ENCODE results near the gene WEE2. TPM values are rescaled to one million over a fixed set of nuclear protein-coding genes. Genes with fewer than 3 reads are reported as not detected.

Gene WEE2
- not detected for total RNA-seq

- H3K9me3 ChIP-seq, result no peaks in the 10 kb centered on the region
- H3K36me3 ChIP-seq, result no peaks in the 10 kb centered on the region
- no peaks in the 10 kb centered on the region for H3K27me3 ChIP-seq
- DNase-seq, result no peak
- TF ChIP-seq CTCF (IDR thresholded peaks at IDR 0.05) (no peak), POLR2A (IDR thresholded peaks at IDR 0.05) (no peak)
- peaks cover 0 to 9% (median 0%) of the 10 kb centered on the region in 4 donors for H3K4me1 ChIP-seq
- no peak within 1 kb of the TSS for H3K4me3 ChIP-seq
- no peak within 1 kb of the TSS for H3K27ac ChIP-seq
These were observed at the start of gene WEE2 for GRCh38 chr7:141708351-141708750. TSS of gene WEE2 (plus strand) at chr7:141708353. CDS start at chr7:141708759, 406 bp downstream.

- Histone ChIP-seq H3K27me3 (no peaks in the 10 kb centered on the region), H3K9me3 (no peaks in the 10 kb centered on the region), H3K4me1 (peaks cover 0 to 15% (median 4%) of the 10 kb centered on the region in 4 donors), H3K36me3 (peaks cover 0 to 24% (median 0%) of the 10 kb centered on the region in 3 donors), H3K4me3 (no peak overlapping the region), H3K27ac (no peak overlapping the region)
- no peak for TF ChIP-seq POLR2A (IDR thresholded peaks at IDR 0.05)
- TF ChIP-seq CTCF (IDR thresholded peaks at IDR 0.05), result no peak
- DNase-seq, result no peak
These were observed 48.7 kb upstream of the WEE2 start for GRCh38 chr7:141659501-141659900.

- Histone ChIP-seq H3K27ac (no peak overlapping the region), H3K4me1 (peaks cover 0 to 21% (median 4%) of the 10 kb centered on the region in 4 donors), H3K27me3 (no peaks in the 10 kb centered on the region), H3K36me3 (peaks cover 0 to 31% (median 0%) of the 10 kb centered on the region in 3 donors), H3K9me3 (no peaks in the 10 kb centered on the region), H3K4me3 (no peak overlapping the region)
- no peak for DNase-seq
- no peak for TF ChIP-seq CTCF (IDR thresholded peaks at IDR 0.05)
- TF ChIP-seq POLR2A (IDR thresholded peaks at IDR 0.05), result no peak
These were observed 47.9 kb upstream of the WEE2 start for GRCh38 chr7:141660259-141660658.

GRCh38 chr7:141663081-141663849 lies 44.9 kb upstream of the WEE2 start:
- Histone ChIP-seq H3K27ac (peak overlapping the region; percentile 10 to 71 (median 22)), H3K36me3 (peaks cover 0 to 39% (median 0%) of the 10 kb centered on the region in 3 donors), H3K27me3 (no peaks in the 10 kb centered on the region), H3K9me3 (no peaks in the 10 kb centered on the region), H3K4me1 (peaks cover 0 to 21% (median 4%) of the 10 kb centered on the region in 4 donors), H3K4me3 (no peak overlapping the region)
- DNase-seq, result peak in 1 of 3 donors; percentile 66
- TF ChIP-seq CTCF (IDR thresholded peaks at IDR 0.05) (no peak), POLR2A (IDR thresholded peaks at IDR 0.05) (no peak)

GRCh38 chr7:141664450-141664849 lies 43.7 kb upstream of the WEE2 start:
- Histone ChIP-seq H3K9me3 (no peaks in the 10 kb centered on the region), H3K36me3 (peaks cover 0 to 39% (median 0%) of the 10 kb centered on the region in 3 donors), H3K4me3 (no peak overlapping the region), H3K4me1 (peaks cover 0 to 21% (median 4%) of the 10 kb centered on the region in 4 donors), H3K27me3 (no peaks in the 10 kb centered on the region), H3K27ac (peak overlapping the region in 1 of 4 donors; percentile 41)
- peak in 1 of 3 donors; percentile 82 for DNase-seq
- TF ChIP-seq CTCF (IDR thresholded peaks at IDR 0.05), result no peak
- no peak for TF ChIP-seq POLR2A (IDR thresholded peaks at IDR 0.05)

Measured in Peyer's patch (tissue), 4 donors.